HepG2 (cell line): ENCODE data around the gene RCOR3. TPM values are rescaled to one million over a fixed set of nuclear protein-coding genes. Genes with fewer than 3 reads are reported as not detected.

ENCODE experiments used
- ATAC-seq: fragments of 200-7000 bp; cut with Tn5 transposase; 3 replicates; pipeline ENCODE4 v1.9.1; 2020; ENCODE audit warnings: mild to moderate bottlenecking, moderate library complexity
- BruUV-seq: library from RNA; stranded (reverse); fragments of 400-500 nt; replicated peaks from 2 replicates; lab custom pipeline; 2021; lab: Mats Ljungman, UMichigan
- CTCF ChIA-PET: fragments of 300-600 bp; formaldehyde crosslinking; extraction: SDS; loops from one replicate; lab custom pipeline; 2021; ENCODE audit warnings: low total read pairs, inconsistent platforms, low intra/inter-chr PET ratio; lab: Yijun Ruan, JAX
- POLR2A ChIA-PET: fragments of 350-600 bp; sonication (Branson Sonifier 250); formaldehyde crosslinking; loops from one replicate; lab custom pipeline; 2020; ENCODE audit warnings: antibody characterized with exemption, inconsistent platforms; lab: Yijun Ruan, JAX
- DNase-seq: peaks from one replicate; pipeline ENCODE4 v3.0.0-alpha.2; 2015; ENCODE audit warnings: low spot score
- FAIRE-seq: peaks from 3 replicates; lab custom pipeline; 2011; peaks lifted over from hg19 to GRCh38; lab: Jason Lieb, UNC
- H2AFZ ChIP-seq: one replicate; pipeline ENCODE4 v1.6.1; 2011; ENCODE audit warnings: low read length, inconsistent platforms
- H3K27ac ChIP-seq: fragments of 300-600 bp; 3 replicates; pipeline ENCODE4 v1.8.0; 2011; ENCODE audit warnings: mixed run types, mild to moderate bottlenecking, mixed read lengths, low read length, inconsistent platforms; ENCODE audit not compliant: insufficient read depth; ENCODE audit errors: extremely low read length
- H3K27me3 ChIP-seq, 2 experiments: fragments of 200-600 bp in 1 of 2; 2 replicates in 1 of 2; 3 replicates in 1 of 2; pipeline versions ENCODE4 v1.6.0 to v1.8.0; 2011; ENCODE audit warnings: low read length in 2 of 2, mild to moderate bottlenecking in 2 of 2, moderate library complexity in 2 of 2, inconsistent platforms in 1 of 2; ENCODE audit not compliant: insufficient read depth in 2 of 2, control insufficient read depth in 1 of 2
- H3K36me3 ChIP-seq, 2 experiments: fragments of 200-600 bp in 1 of 2; replicated peaks in 1 of 2; 2 replicates in 1 of 2; 3 replicates in 1 of 2; pipeline versions ENCODE4 v1.5.1 to v1.8.0; 2011; ENCODE audit warnings: low read length in 2 of 2, inconsistent platforms in 1 of 2; ENCODE audit not compliant: insufficient read depth in 2 of 2, control insufficient read depth in 1 of 2
- H3K4me1 ChIP-seq: 2 replicates; pipeline ENCODE4 v1.5.1; 2012; ENCODE audit warnings: low read length, inconsistent platforms; ENCODE audit not compliant: insufficient read depth
- H3K4me2 ChIP-seq: 2 replicates; pipeline ENCODE4 v1.6.0; 2011; ENCODE audit warnings: low read depth, low read length, inconsistent platforms
- H3K4me3 ChIP-seq, 3 experiments: fragments of 200-600 bp in 1 of 3; sonication (generic), shearing (Covaris generic) in 1 of 3; replicated peaks in 1 of 3; 2 replicates each; pipeline ENCODE4 v1.5.1; 2011 to 2016; ENCODE audit warnings: low read length in 3 of 3, inconsistent platforms in 2 of 3, low read depth in 2 of 3, mild to moderate bottlenecking in 2 of 3, control low read depth in 1 of 3, mixed read lengths in 1 of 3; ENCODE audit not compliant: insufficient read depth in 1 of 3
- H3K79me2 ChIP-seq: one replicate; pipeline ENCODE4 v1.6.1; 2011; ENCODE audit warnings: low read length, inconsistent platforms; ENCODE audit not compliant: insufficient read depth
- H3K9ac ChIP-seq: 2 replicates; pipeline ENCODE4 v1.6.0; 2011; ENCODE audit warnings: mild to moderate bottlenecking, low read depth, low read length, inconsistent platforms; ENCODE audit not compliant: insufficient read depth
- H3K9me3 ChIP-seq: 2 replicates; pipeline ENCODE4 v1.5.1; 2012; ENCODE audit warnings: mild to moderate bottlenecking, low read length
- H4K20me1 ChIP-seq: 2 replicates; pipeline ENCODE4 v1.6.0; 2011; ENCODE audit warnings: inconsistent platforms, mild to moderate bottlenecking, low read length, moderate library complexity; ENCODE audit not compliant: insufficient read depth
- DNMT3B ChIP-seq: conservative IDR thresholded peaks from 2 replicates; pipeline ENCODE4 v1.6.1; 2016; ENCODE audit warnings: missing biosample characterization, control low read depth
- EP300 ChIP-seq, 3 experiments: sonication (generic) in 1 of 3; formaldehyde crosslinking in 1 of 3; IDR thresholded peaks; 2 replicates each; pipeline versions ENCODE4 v1.5.1 to v1.6.1; 2011 to 2020; ENCODE audit warnings: low read depth in 2 of 3, low read length in 2 of 3, borderline replicate concordance in 1 of 3, improper control_type of control experiment in 1 of 3, mild to moderate bottlenecking in 1 of 3, missing genetic modification reagents in 1 of 3, moderate library complexity in 1 of 3
- HDAC6 ChIP-seq: fragments of 200-600 bp; sonication (generic); IDR thresholded peaks from 2 replicates; pipeline ENCODE4 v1.7.0; 2017; ENCODE audit warnings: mild to moderate bottlenecking, antibody characterized with exemption, low read length, low read depth
- HMG20A ChIP-seq: IDR thresholded peaks from 2 replicates; pipeline ENCODE4 v1.6.1; 2016; ENCODE audit warnings: borderline replicate concordance
- KLF11 ChIP-seq: IDR thresholded peaks from 2 replicates; pipeline ENCODE4 v1.6.1; 2016; ENCODE audit warnings: missing compliant biosample characterization
- MTF2 ChIP-seq: sonication (generic); formaldehyde crosslinking; IDR thresholded peaks from 2 replicates; pipeline ENCODE4 v1.5.0; 2020; ENCODE audit warnings: missing genetic modification reagents, borderline replicate concordance
- REXO4 ChIP-seq: sonication (generic); formaldehyde crosslinking; IDR thresholded peaks from 2 replicates; pipeline ENCODE4 v1.8.0; 2022; ENCODE audit warnings: missing genetic modification reagents, mild to moderate bottlenecking, borderline replicate concordance
- SNRNP70 ChIP-seq: fragments of 200-400 bp; formaldehyde crosslinking; IDR thresholded peaks from 2 replicates; pipeline ENCODE4 v1.6.1; 2017; ENCODE audit warnings: mild to moderate bottlenecking, low read depth, low read length, moderate library complexity
- SP2 ChIP-seq: sonication (generic); formaldehyde crosslinking; IDR thresholded peaks from 2 replicates; pipeline ENCODE4 v1.5.1; 2020; ENCODE audit warnings: mild to moderate bottlenecking, missing genetic modification reagents
- ZFY ChIP-seq: sonication (generic); formaldehyde crosslinking; IDR thresholded peaks from 2 replicates; pipeline ENCODE4 v1.4.0; 2020; ENCODE audit warnings: missing genetic modification reagents
- ZNF205 ChIP-seq: IDR thresholded peaks from 2 replicates; pipeline ENCODE4 v1.6.1; 2018; ENCODE audit warnings: missing biosample characterization, missing genetic modification reagents
- ZNF367 ChIP-seq: sonication (generic); formaldehyde crosslinking; IDR thresholded peaks from 2 replicates; pipeline ENCODE4 v1.4.0; 2020; ENCODE audit warnings: missing genetic modification reagents, borderline replicate concordance
- ZNF674 ChIP-seq: sonication (generic); formaldehyde crosslinking; IDR thresholded peaks from 2 replicates; pipeline ENCODE4 v1.5.0; 2020; ENCODE audit warnings: low read depth, mild to moderate bottlenecking, missing genetic modification reagents
- WGBS: methylation state at CpG from one replicate; pipeline ENCODE4 v1.1.6; 2017; ENCODE audit warnings: low lambda C conversion rate; 5-methylcytosine and 5-hydroxymethylcytosine counted together
- in situ Hi-C: cut with HindIII; loops from 2 replicates; pipeline ENCODE4 v1.10.0; 2017; ENCODE audit warnings: low pct_unique_long_range_greater_than_20kb; ENCODE audit not compliant: extremely low pct_ligation_motif_present
- intact Hi-C: fragments of 100-400 bp; cut with micrococcal nuclease; formaldehyde crosslinking; loops from one replicate; pipeline ENCODE4 v1.10.0; 2022; ENCODE audit not compliant: unreplicated experiment
- polyA plus RNA-seq, 8 experiments: library from polyadenylated mRNA; depleted of rRNA in 3 of 8; stranded (reverse) in 7 of 8; unstranded in 1 of 8; fragments of >200 nt; fragmentation: Illumina TruSeq in 4 of 8; extraction: Trizol in 4 of 8; gene quantifications; 2 replicates each; pipeline versions ENCODE4 v1.2.1 to v1.2.3, GENCODE V29; 2011 to 2016; ENCODE audit warnings: low read depth in 4 of 8, missing spikeins in 1 of 8, mixed read lengths in 1 of 8; ENCODE audit not compliant: insufficient read depth in 1 of 8
- total RNA-seq, 5 experiments: library from RNA; depleted of rRNA; stranded (reverse); fragments of >200 nt; fragmentation: Illumina TruSeq; extraction: Trizol; gene quantifications; 2 replicates each; pipeline ENCODE4 v1.2.3, GENCODE V29; 2016; ENCODE audit warnings: low read depth in 1 of 5
- TF ChIP-seq, protein P1 (sequence below): IDR thresholded peaks from 2 replicates; pipeline ENCODE4 v1.6.1; 2016; ENCODE audit warnings: missing compliant biosample characterization, missing genetic modification reagents, borderline replicate concordance

Gene RCOR3
- total and polyA plus RNA-seq, 2 of the 13 experiments (the other 11 are each of a cell fraction or from before 2014, with no cell fraction given) = 16.8 to 31.6 TPM

DNA sequence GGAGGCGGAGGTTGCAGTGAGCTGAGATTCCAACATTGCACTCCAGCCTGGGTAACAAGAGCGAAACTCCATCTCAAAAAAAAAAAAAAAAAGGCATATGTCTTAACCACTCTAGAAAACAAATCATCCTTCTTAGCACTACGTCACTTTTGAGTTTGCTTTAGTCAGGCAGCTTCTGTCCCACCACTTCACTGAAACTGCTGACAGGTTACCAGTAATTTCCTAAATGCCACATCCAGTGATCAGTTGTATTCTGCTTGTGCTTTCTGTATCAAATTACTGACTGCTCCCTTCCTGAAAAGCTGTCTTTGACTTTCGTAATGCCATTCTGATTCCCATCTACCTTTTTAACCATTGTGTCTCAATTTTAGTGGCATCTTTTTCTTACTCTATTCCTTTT lies 21.7 kb downstream of the RCOR3 start:
- WGBS = over 99% methylated on average over 4 of the region's 4 CpGs

GRCh38 chr1:211281320-211282022 lies 22.3 kb downstream of the RCOR3 start:
- BruUV-seq = no TSS peak
- intact Hi-C loops = no loop called here
- H3K79me2 ChIP-seq = no peaks in the 10 kb centered on the region
- ChIA-PET CTCF (no interaction called here), POLR2A (no interaction called here)
- DNase-seq (no peak), ATAC-seq (no peak), FAIRE-seq (no peak)
- no peak overlapping the region for H3K9ac ChIP-seq
- H3K9me3 ChIP-seq = no peaks in the 10 kb centered on the region
- no peak for TF ChIP-seq REXO4
- TF ChIP-seq ZNF367 (CRISPR knock-in tag) = no peak
- no peak for TF ChIP-seq ZFY (CRISPR knock-in tag)
- TF ChIP-seq HDAC6 = no peak
- TF ChIP-seq, protein P1, sequence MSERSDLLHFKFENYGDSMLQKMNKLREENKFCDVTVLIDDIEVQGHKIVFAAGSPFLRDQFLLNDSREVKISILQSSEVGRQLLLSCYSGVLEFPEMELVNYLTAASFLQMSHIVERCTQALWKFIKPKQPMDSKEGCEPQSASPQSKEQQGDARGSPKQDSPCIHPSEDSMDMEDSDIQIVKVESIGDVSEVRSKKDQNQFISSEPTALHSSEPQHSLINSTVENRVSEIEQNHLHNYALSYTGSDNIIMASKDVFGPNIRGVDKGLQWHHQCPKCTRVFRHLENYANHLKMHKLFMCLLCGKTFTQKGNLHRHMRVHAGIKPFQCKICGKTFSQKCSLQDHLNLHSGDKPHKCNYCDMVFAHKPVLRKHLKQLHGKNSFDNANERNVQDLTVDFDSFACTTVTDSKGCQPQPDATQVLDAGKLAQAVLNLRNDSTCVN (CRISPR knock-in tag) = no peak
- no peak for TF ChIP-seq ZNF674 (CRISPR knock-in tag)
- no peak for TF ChIP-seq EP300 (IDR thresholded peaks at IDR 0.05; ENCODE audit: low read depth in 2 of 2, low read length in 2 of 2)
- TF ChIP-seq EP300 (CRISPR knock-in tag; IDR thresholded peaks at IDR 0.05; ENCODE audit: borderline replicate concordance) = no peak
- TF ChIP-seq SNRNP70 = no peak
- TF ChIP-seq KLF11 (CRISPR knock-in tag) = no peak
- TF ChIP-seq SP2 (CRISPR knock-in tag) = no peak
- no peak for TF ChIP-seq MTF2 (CRISPR knock-in tag)
- no peak for TF ChIP-seq DNMT3B (CRISPR knock-in tag)
- no peak for TF ChIP-seq ZNF205 (CRISPR knock-in tag)
- no peak overlapping the region for H2AFZ ChIP-seq
- H3K27me3 ChIP-seq = no peaks in the 10 kb centered on the region
- H3K4me3 ChIP-seq = no peak overlapping the region
- H3K4me2 ChIP-seq = no peak overlapping the region
- 96% methylated on average over 6 of the region's 6 CpGs for WGBS
- no peaks in the 10 kb centered on the region for H4K20me1 ChIP-seq
- no peak overlapping the region for H3K27ac ChIP-seq
- H3K4me1 ChIP-seq = no peaks in the 10 kb centered on the region
- in situ Hi-C loops = no loop called here
- peaks cover 5 to 34% of the 10 kb centered on the region in 2 experiments; a peak in 4 of 5 replicates for H3K36me3 ChIP-seq

More for the DNA sequence above, 21.7 kb downstream of the RCOR3 start:
- TF ChIP-seq HMG20A (CRISPR knock-in tag) = no peak
- Histone ChIP-seq H3K27ac (no peak overlapping the region), H3K9me3 (no peaks in the 10 kb centered on the region), H3K36me3 (peaks cover 5 to 37% of the 10 kb centered on the region in 2 experiments; a peak in 4 of 5 replicates), H3K4me3 (no peak overlapping the region), H3K79me2 (no peaks in the 10 kb centered on the region), H2AFZ (no peak overlapping the region), H3K9ac (no peak overlapping the region), H3K27me3 (no peaks in the 10 kb centered on the region), H3K4me2 (no peak overlapping the region), H3K4me1 (no peaks in the 10 kb centered on the region), H4K20me1 (no peaks in the 10 kb centered on the region)
- ChIA-PET CTCF (no interaction called here), POLR2A (no interaction called here)
- no peak for FAIRE-seq
- ATAC-seq = no peak
- in situ Hi-C loops = no loop called here
- BruUV-seq = no TSS peak
- DNase-seq = no peak
- intact Hi-C loops = no loop called here
